HUES6 (cell line): ENCODE data around the gene RNU1-3.
A peak's percentile ranks its signal among the peaks of the same experiment; 100 is the strongest.
"Not testable (repeated sequence)": the region's sequence is repeated elsewhere in the genome, so short reads cannot be mapped to it uniquely, and the experiment has no call there.

ENCODE experiments used
- H3K27ac ChIP-seq: 2 replicates; pipeline ENCODE4 v1.7.0; 2013; ENCODE audit warnings: low read depth, mild to moderate bottlenecking, low read length, inconsistent platforms
- H3K27me3 ChIP-seq: 2 replicates; pipeline ENCODE4 v1.6.1; 2013; ENCODE audit warnings: low read length; ENCODE audit not compliant: control insufficient read depth, insufficient read depth
- H3K36me3 ChIP-seq: 2 replicates; pipeline ENCODE4 v1.6.1; 2013; ENCODE audit warnings: low read length; ENCODE audit not compliant: control insufficient read depth, insufficient read depth
- H3K4me1 ChIP-seq: 2 replicates; pipeline ENCODE4 v1.6.1; 2013; ENCODE audit warnings: low read length; ENCODE audit not compliant: control insufficient read depth, insufficient read depth
- H3K4me3 ChIP-seq: 2 replicates; pipeline ENCODE4 v1.5.1; 2013; ENCODE audit warnings: low read depth, low read length
- H3K9ac ChIP-seq: one replicate; pipeline ENCODE4 v1.6.1; 2013; ENCODE audit warnings: mild to moderate bottlenecking, low read length
- H3K9me3 ChIP-seq: 2 replicates; pipeline ENCODE4 v1.6.1; 2013; ENCODE audit warnings: low read depth, low read length; ENCODE audit not compliant: control insufficient read depth, insufficient read depth

RNU1-3 gene

DNA sequence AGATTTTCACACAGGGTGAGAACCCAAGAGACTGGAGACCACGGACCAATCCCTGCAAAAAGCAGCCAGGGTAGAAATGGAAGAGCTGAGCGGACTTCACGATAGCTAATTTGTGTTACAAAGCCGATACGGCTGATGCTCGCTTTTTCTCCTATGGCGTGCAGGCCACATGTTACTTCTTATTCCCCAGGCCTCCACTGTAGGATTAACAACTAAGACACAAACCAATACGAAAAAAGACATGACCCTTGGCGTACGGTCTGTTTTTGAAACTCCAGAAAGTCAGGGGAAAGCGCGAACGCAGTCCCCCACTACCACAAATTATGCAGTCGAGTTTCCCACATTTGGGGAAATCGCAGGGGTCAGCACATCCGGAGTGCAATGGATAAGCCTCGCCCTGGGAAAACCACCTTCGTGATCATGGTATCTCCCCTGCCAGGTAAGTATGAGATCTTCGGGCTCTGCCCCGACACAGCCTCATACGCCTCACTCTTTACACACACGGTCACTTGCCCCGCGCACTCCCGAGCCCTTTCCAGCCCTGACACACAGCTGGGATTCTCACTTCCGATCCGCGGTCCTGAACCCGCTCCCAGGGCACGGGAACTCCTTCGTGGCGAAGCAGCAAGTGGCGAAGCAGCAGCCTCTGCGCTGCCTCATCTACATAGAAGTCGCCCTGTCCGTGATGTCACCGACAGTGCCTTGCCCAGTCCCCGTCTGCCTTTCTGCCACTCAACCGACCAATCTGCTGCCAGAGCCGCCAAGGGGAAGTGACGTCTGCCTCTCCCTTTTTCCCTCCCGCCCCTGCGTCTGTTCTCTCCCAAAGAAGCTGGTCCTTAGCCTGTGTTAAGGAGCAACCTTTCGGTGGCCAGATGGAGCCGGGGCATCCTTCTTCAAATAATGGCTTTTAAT is at the start of gene RNU1-3:
Gene RNU1-3, minus strand, starts transcription at position 447 of the 912 bp plus-strand sequence.
- H3K9me3 ChIP-seq, H3K27me3 ChIP-seq, H3K4me3 ChIP-seq, H3K36me3 ChIP-seq, H3K9ac ChIP-seq, H3K27ac ChIP-seq, H3K4me1 ChIP-seq: not testable (repeated sequence)

DNA sequence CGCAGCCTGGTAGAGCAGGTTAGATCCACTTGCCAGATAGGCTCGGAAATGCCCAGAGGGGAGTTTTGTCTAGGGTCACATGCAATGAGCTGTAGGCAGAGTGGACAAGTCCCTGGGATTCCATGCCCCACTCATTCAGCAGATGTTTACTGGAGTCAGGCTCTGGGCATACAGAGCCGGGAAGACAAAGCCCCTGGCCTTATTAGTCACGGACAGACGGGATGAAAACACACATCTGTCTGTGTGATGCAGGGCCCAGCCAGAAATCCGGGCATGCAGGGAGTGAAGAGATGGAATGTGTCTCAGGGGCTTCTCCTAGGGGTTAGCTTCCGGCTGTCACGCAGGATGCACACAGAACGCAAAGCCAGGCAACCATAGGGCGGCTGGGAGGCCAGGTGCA is 46.7 kb upstream of the RNU1-3 start:
- not testable (repeated sequence) for H3K9me3 ChIP-seq, H3K4me1 ChIP-seq, H3K27me3 ChIP-seq, H3K27ac ChIP-seq, H3K36me3 ChIP-seq, H3K9ac ChIP-seq, H3K4me3 ChIP-seq

DNA sequence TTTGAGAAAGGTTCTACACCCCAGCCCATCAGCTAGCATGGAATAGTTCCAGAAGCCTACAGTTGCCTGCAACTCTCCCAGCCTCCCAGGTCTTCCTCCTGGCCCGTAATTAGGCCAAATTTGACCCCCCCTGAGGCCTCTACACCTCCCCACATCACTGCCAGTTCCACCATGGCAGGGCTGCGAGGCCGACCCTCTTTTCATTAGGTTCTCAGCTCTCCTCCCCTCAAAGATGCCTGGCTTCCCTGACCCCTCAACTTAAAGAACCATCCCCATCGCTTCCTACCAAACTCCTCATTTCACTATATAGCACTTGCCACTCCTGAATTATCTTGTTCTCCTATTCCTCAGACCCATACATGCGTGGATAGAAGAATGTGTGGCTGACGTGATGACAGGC is 46.2 kb upstream of the RNU1-3 start:
- not testable (repeated sequence) for H3K4me3 ChIP-seq, H3K9me3 ChIP-seq, H3K36me3 ChIP-seq, H3K27ac ChIP-seq, H3K27me3 ChIP-seq, H3K9ac ChIP-seq, H3K4me1 ChIP-seq

DNA sequence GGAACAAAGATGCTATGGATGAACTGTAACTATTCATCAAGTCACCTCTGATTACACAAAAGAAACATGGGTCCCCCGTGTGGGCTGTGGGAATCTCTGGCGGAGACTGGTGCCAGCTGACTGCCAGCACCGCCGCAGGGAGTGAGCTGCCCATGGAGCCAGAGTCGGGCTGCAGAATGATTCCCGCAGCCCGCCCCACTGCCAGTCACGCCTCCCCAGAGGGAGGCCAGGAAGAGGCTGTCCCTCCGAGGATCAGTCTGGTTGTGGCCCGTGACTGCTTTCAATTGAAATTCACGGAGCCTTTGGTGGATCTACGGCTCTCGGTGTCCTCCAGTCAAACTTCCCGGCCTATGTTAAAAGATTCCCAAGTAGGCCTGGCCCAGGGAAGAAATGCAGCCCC is 45.8 kb upstream of the RNU1-3 start:
- not testable (repeated sequence) for H3K9me3 ChIP-seq, H3K9ac ChIP-seq, H3K27ac ChIP-seq, H3K4me1 ChIP-seq, H3K27me3 ChIP-seq, H3K4me3 ChIP-seq, H3K36me3 ChIP-seq

DNA sequence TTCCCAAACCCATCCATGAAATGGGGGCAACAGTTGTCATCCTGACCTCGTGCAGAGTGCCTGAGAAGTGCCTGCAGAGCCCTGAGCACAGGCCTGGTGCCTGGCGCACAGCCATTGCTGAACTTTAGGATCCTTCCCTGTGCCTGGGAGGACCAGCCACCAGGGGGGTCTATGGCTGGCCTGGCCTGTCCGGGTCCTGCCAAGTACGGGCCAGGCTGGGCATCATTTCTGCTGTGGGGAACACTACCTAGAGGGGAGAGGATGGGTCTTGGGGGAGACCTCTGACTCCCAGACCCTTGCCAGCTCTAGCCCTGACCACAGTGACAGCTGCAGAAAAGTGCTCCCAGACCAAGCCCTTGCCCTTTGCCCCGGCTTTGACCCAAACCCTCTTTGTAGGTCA is 45.4 kb upstream of the RNU1-3 start:
- H3K27ac ChIP-seq, H3K9me3 ChIP-seq, H3K4me1 ChIP-seq, H3K36me3 ChIP-seq, H3K9ac ChIP-seq, H3K27me3 ChIP-seq, H3K4me3 ChIP-seq: not testable (repeated sequence)

DNA sequence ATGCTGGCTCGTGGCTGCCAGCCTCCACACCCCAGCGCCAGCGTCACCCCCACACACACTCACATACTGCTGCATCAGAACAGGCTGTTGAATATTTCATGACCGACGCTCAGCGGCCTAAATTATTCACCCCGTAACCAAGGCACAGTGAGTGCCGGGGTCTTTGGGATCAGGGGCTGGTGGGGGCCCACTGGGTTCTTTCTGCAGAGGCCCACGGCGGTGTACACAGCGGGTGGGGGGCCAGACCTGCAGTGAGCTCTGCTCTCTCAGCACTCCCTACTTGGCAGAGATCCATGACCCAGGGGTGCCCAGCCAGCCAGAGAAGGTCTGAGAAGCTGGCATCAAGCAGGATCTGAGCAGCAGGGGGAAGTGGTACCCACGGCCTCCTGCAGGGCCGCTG is 43.9 kb upstream of the RNU1-3 start:
- not testable (repeated sequence) for H3K27me3 ChIP-seq, H3K4me3 ChIP-seq, H3K4me1 ChIP-seq, H3K9me3 ChIP-seq, H3K36me3 ChIP-seq, H3K9ac ChIP-seq, H3K27ac ChIP-seq

DNA sequence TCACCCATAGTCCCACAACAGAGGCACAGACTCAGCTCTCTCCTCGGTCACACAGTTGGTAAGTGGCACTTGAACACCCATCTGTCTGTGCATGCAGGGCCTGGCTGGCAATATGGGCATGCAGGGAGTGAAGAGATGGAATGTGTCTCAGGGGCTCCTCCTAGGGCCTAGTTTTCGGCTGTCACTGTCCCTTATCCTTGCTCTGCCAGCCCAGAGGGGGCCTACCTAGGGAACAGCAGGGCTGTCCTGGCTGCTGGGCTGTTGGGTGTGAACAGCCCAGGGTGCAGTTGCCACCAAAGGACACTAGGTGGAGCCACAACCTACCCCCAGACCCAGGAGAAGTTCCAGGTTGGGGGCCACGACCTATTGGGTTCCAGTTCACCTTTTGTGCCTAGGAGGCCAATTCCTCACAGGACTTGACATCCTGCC is 42.9 kb upstream of the RNU1-3 start:
- H3K4me3 ChIP-seq, H3K27me3 ChIP-seq, H3K36me3 ChIP-seq, H3K4me1 ChIP-seq, H3K27ac ChIP-seq, H3K9me3 ChIP-seq, H3K9ac ChIP-seq: not testable (repeated sequence)

DNA sequence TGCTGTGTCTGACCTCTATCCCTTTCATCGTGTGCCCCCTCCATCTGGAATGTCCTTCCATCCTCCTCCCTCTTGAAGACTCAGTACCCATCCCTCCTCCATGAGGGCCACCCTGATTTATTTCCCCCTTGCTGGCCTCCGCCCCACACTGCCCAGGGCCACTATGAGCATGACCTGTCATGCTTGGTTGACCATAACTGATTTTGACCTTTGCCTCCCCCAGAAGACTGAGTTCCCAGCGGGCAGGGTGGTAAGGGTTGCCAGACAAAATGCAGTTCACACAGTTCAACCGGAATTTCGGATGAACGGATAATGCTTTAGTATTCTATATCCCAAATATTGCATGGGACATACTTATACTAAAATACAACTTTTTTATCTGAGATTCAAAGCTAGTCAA is 42.0 kb upstream of the RNU1-3 start:
- H3K36me3 ChIP-seq, H3K27me3 ChIP-seq, H3K4me3 ChIP-seq, H3K27ac ChIP-seq, H3K4me1 ChIP-seq, H3K9me3 ChIP-seq, H3K9ac ChIP-seq: not testable (repeated sequence)

DNA sequence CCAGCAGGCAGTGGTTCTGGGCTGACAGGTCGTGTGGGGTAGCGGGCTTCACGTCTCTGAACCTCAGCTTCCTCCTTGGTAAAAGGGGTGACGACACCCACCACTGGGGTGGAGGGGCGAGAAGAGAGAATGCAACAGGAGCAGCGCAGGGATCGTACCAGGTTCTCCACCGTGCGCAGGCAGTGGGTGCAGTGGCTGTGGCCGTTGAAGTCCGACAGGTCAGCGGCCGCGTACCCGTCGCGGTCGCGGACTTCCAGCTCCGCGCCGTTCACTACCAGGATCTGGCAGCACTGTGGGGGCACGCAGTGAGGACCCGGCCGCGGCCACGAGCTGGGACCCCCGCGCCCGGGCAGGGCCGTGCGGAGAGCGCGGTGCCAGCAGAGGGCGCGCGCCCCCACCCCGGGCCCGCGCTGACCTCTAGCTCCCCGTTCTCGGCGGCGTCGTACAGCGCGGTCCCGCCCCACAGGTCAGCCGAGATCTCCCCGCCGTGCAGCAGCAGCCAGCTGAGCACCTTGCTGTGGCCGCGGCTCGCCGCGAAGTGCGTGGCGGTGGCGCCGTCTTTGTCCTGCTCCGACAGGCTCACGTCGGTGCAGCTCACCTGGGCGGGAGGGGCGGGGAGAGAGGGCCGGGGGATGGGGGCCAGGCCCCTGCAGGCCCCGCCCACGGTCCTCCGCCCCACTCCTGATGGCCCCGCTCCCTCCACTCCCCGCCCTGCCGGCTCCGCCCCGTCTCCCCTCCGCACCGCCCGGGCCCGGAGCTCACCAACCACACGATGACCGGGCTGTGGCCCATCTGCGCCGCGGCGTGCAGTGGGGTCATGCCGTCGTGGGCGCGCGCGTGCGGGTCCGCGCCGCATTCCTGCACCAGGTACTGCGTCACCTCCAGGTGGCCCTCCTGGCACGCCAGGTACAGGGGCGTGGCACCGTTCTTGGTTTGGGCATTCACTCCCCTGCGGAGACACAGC is 40.7 kb upstream of the RNU1-3 start:
- not testable (repeated sequence) for H3K9ac ChIP-seq
- H3K4me3 ChIP-seq: peak overlapping the region; percentile 53

DNA sequence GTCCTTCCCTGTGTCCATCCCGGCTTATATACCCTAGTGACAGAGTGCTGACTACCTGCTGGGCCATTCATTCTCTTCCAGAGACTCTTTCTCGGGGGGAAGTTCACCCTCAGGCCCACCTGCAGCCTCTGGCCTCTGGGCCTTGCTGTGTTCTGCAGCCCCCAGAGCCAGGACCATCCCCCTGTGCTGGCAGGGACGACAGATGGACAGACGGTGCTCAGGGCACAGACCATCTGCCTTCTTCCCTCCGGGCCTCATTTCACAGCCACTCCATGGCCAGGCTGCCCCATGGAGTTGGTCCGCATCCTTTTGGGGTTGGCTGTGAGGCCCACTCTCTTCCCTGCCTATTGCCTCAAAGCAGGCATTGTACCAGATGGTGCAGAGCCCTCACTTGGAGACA is 39.6 kb upstream of the RNU1-3 start:
- H3K27ac ChIP-seq, H3K9me3 ChIP-seq, H3K9ac ChIP-seq, H3K36me3 ChIP-seq, H3K4me1 ChIP-seq, H3K4me3 ChIP-seq, H3K27me3 ChIP-seq: not testable (repeated sequence)

More for the DNA sequence above, 40.7 kb upstream of the RNU1-3 start:
- H3K27me3 ChIP-seq, H3K27ac ChIP-seq, H3K9me3 ChIP-seq, H3K4me1 ChIP-seq, H3K36me3 ChIP-seq: not testable (repeated sequence)

DNA sequence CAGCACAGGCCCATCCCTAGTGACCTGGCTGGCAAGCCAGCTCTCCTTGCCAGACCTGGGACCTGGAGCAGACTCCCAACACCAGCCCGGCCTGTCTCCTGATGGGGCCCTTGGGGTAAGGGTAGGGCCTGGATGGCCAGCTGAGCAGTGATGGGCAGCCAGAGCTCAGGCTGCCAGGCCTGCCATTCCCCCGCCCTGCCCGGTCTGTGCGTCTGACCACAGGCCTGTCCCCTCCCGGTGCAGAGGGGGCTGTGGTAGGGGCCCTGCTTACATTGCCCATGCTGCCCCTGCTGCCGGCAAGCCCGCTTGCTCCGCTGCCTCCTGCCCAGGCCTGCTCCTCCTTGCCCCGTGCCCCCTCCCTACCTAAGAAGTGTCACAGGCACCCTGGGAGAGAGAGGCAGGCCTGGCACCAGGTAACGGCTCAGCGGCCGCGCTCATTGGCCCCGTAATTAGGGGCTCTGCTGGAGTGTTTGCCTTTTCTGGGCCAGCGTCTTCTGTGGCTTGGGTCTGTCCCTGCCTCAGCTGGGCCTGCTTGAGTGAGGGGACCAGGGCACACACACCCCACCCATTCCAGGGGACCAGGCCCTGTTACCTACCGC is 37.9 kb upstream of the RNU1-3 start:
- not testable (repeated sequence) for H3K9ac ChIP-seq, H3K27me3 ChIP-seq, H3K9me3 ChIP-seq, H3K4me1 ChIP-seq, H3K4me3 ChIP-seq, H3K36me3 ChIP-seq, H3K27ac ChIP-seq
